GM19468 (cell line): Measurements from ENCODE around the gene NCAM2.

Source experiments
- ATAC-seq: cut with Tn5 transposase; IDR thresholded peaks from one replicate; pipeline ENCODE4 v1.9.1; 2021; ENCODE audit warnings: mild to moderate bottlenecking, moderate library complexity, moderate number of reproducible peaks; ENCODE audit not compliant: unreplicated experiment; ENCODE audit errors: extremely low read depth

Gene NCAM2

GRCh38 chr21:21559285-21560045 is 561.3 kb downstream of the NCAM2 start:
- ATAC-seq, result no peak
